HUES64 (cell line): ENCODE data around the gene CLK2.
A peak's percentile ranks its signal among the peaks of the same experiment; 100 is the strongest.
"Not testable (repeated sequence)": the region's sequence is repeated elsewhere in the genome, so short reads cannot be mapped to it uniquely, and the experiment has no call there.

Experiments used
- H3K27ac ChIP-seq: 2 replicates; pipeline ENCODE4 v1.7.0; 2013; ENCODE audit warnings: low read depth, low read length, inconsistent platforms
- H3K27me3 ChIP-seq: 2 replicates; pipeline ENCODE4 v1.6.1; 2013; ENCODE audit warnings: mild to moderate bottlenecking, low read length; ENCODE audit not compliant: insufficient read depth
- H3K36me3 ChIP-seq: 2 replicates; pipeline ENCODE4 v1.6.1; 2013; ENCODE audit warnings: mild to moderate bottlenecking, low read length; ENCODE audit not compliant: insufficient read depth
- H3K4me1 ChIP-seq: 2 replicates; pipeline ENCODE4 v1.6.1; 2013; ENCODE audit warnings: mild to moderate bottlenecking, low read length, moderate library complexity; ENCODE audit not compliant: insufficient read depth
- H3K4me3 ChIP-seq: 2 replicates; pipeline ENCODE4 v1.5.1; 2013; ENCODE audit warnings: mild to moderate bottlenecking, low read length, moderate library complexity
- H3K9ac ChIP-seq: 2 replicates; pipeline ENCODE4 v1.6.1; 2013; ENCODE audit warnings: mild to moderate bottlenecking, low read depth, low read length
- H3K9me3 ChIP-seq: 2 replicates; pipeline ENCODE4 v1.6.1; 2013; ENCODE audit warnings: low read depth, low read length; ENCODE audit not compliant: insufficient read depth
- WGBS: fragments of 150-250, 120-280 bp; methylation state at CpG from one replicate; pipeline ENCODE4 v1.1.7; 2013; ENCODE audit warnings: missing lambda C conversion rate; 5-methylcytosine and 5-hydroxymethylcytosine counted together

The CLK2 gene

DNA sequence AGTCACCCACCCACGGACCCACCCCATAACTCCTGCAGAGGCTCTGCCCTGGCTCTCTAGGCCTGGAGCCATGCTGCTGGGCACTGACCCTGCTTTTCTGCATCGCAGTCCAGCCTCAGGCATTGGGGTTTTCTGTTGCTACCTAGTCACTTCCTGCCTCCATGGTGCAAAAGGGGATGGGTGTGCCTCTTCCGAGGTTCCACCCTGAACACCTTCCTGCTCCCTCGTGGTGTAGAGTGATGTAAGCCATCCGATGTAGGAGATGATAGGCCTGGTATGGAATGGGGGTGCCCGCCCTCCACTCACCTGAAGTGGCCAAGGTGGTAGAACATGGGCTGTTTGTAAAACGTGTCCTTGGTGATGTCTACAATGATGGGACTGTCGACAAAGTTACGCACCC is 37.9 kb downstream of the CLK2 start:
- H3K36me3 ChIP-seq, result peaks cover 16% of the 10 kb centered on the region
- H3K9me3 ChIP-seq, H3K4me1 ChIP-seq, H3K27me3 ChIP-seq, H3K27ac ChIP-seq, H3K9ac ChIP-seq, H3K4me3 ChIP-seq: not testable (repeated sequence)
- WGBS, result 95% methylated on average over 4 of the region's 9 CpGs

DNA sequence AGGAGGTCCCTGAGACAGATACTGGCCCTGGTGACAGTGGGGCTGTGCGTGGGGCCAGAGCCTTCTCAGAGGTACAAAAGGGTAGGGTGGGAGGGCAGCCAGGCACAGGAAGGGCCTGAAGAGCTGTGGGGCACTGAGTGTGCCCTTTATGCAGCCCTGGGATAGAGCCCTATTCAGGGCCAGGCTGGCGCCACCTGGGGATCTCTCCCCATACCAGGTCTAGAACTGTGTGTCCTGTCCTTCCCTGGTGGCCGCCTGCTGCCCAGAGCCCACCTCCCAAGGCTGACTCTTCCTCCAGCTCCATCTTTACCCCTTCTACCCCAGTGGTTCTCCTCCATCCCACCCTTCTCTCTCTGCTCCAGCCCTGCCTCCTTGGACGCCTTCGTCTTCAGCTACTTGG is 39.8 kb downstream of the CLK2 start:
- peaks cover 16% of the 10 kb centered on the region for H3K36me3 ChIP-seq
- WGBS, result 86% methylated on average over 1 of the region's 5 CpGs
- H3K27ac ChIP-seq, H3K4me3 ChIP-seq, H3K4me1 ChIP-seq, H3K9me3 ChIP-seq, H3K27me3 ChIP-seq, H3K9ac ChIP-seq: not testable (repeated sequence)

- not testable (repeated sequence) for H3K27ac ChIP-seq, H3K4me1 ChIP-seq, H3K9me3 ChIP-seq, H3K27me3 ChIP-seq, H3K9ac ChIP-seq, H3K4me3 ChIP-seq
- WGBS, result 91% methylated on average over 12 of the region's 13 CpGs
- peaks cover 13% of the 10 kb centered on the region for H3K36me3 ChIP-seq
These were observed 41.0 kb downstream of the CLK2 start for GRCh38 chr1:155232001-155232978.

GRCh38 chr1:155231302-155231701 is 42.0 kb downstream of the CLK2 start:
- not testable (repeated sequence) for H3K36me3 ChIP-seq
- 78% methylated on average over 3 of the region's 3 CpGs for WGBS

GRCh38 chr1:155228096-155228427 is 45.2 kb downstream of the CLK2 start:
- Histone ChIP-seq H3K27me3 (no peaks in the 10 kb centered on the region), H3K9me3 (no peaks in the 10 kb centered on the region), H3K27ac (peak overlapping the region; percentile 85), H3K9ac (peak overlapping the region; percentile 77), H3K36me3 (peaks cover 4% of the 10 kb centered on the region; the same call in 1 of the 2 replicates), H3K4me3 (peak overlapping the region; percentile 81), H3K4me1 (peaks cover 5% of the 10 kb centered on the region; the same call in 1 of the 2 replicates)
- WGBS, result 76% methylated on average over 9 of the region's 9 CpGs

More at GRCh38 chr1:155231302-155231701, 42.0 kb downstream of the CLK2 start:
- not testable (repeated sequence) for H3K4me3 ChIP-seq, H3K4me1 ChIP-seq, H3K27ac ChIP-seq, H3K27me3 ChIP-seq, H3K9ac ChIP-seq, H3K9me3 ChIP-seq

GRCh38 chr1:155227261-155228095 is 45.8 kb downstream of the CLK2 start:
- H3K27ac ChIP-seq, result peak overlapping the region; percentile 85
- H3K27me3 ChIP-seq, result no peaks in the 10 kb centered on the region
- H3K9me3 ChIP-seq, result no peaks in the 10 kb centered on the region
- peak overlapping the region; percentile 81 for H3K4me3 ChIP-seq
- peaks cover 5% of the 10 kb centered on the region; the same call in 1 of the 2 replicates for H3K4me1 ChIP-seq
- under 1% methylated on average over 42 of the region's 42 CpGs for WGBS
- peak overlapping the region; percentile 92 for H3K9ac ChIP-seq
- peaks cover 4% of the 10 kb centered on the region; the same call in 1 of the 2 replicates for H3K36me3 ChIP-seq

- H3K9ac ChIP-seq, result peak overlapping the region; percentile 92
- peaks cover 4% of the 10 kb centered on the region; the same call in 1 of the 2 replicates for H3K36me3 ChIP-seq
- H3K9me3 ChIP-seq, result no peaks in the 10 kb centered on the region
- no peaks in the 10 kb centered on the region for H3K27me3 ChIP-seq
- peak overlapping the region; percentile 81 for H3K4me3 ChIP-seq
- H3K27ac ChIP-seq, result peak overlapping the region; percentile 84
- H3K4me1 ChIP-seq, result peaks cover 5% of the 10 kb centered on the region; the same call in 1 of the 2 replicates
- under 1% methylated on average over 18 of the region's 19 CpGs for WGBS
These were observed 46.4 kb downstream of the CLK2 start for GRCh38 chr1:155226910-155227260.

- H3K27ac ChIP-seq, result peak overlapping the region; percentile 84
- peak overlapping the region; percentile 81 for H3K4me3 ChIP-seq
- H3K4me1 ChIP-seq, result peaks cover 5% of the 10 kb centered on the region; the same call in 1 of the 2 replicates
- WGBS, result under 1% methylated on average over 7 of the region's 7 CpGs
- no peaks in the 10 kb centered on the region for H3K9me3 ChIP-seq
- no peaks in the 10 kb centered on the region for H3K27me3 ChIP-seq
- H3K9ac ChIP-seq, result peak overlapping the region; percentile 92
- peaks cover 4% of the 10 kb centered on the region; the same call in 1 of the 2 replicates for H3K36me3 ChIP-seq
These were observed 47.0 kb downstream of the CLK2 start for GRCh38 chr1:155226188-155226909.

DNA sequence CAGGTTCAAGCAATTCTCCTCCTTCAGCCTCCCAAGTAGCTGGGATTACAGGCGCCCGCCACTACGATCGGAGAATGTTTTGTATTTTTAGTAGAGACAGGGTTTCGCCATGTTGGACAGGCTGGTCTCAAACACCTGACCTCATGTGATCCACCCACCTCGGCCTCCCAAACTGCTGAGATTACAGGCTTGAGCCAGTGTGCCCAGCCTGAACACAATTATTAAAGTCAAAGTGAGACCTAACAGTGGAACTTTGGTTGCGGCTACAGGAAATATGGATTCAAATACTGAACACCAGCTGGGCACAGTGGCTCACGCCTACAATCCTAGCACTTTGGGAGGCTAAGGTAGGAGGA is 47.9 kb downstream of the CLK2 start:
- not testable (repeated sequence) for H3K9me3 ChIP-seq, H3K27ac ChIP-seq, H3K4me3 ChIP-seq

DNA sequence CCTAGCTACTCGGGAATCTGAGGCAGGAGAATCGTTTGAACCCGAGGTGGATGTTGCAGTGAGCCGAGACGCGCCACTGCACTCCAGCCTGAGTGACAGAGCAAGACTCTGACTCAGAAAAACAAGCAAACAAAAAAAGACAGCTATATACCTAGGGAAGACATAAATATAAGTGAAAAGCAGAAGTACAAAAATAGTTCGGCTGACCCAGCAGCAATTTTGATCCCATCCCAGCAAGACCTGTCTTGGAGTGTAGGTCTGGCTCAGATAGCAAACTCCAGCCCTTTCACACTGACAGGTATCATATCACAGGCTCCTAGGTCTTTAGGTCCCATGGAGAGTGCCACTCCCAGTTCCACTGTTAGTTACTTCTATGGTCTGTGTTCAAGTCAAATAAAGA is 50.3 kb downstream of the CLK2 start:
- no peak overlapping the region for H3K27ac ChIP-seq
- WGBS, result 93% methylated on average over 7 of the region's 7 CpGs
- no peaks in the 10 kb centered on the region for H3K9me3 ChIP-seq
- H3K4me3 ChIP-seq, result no peak overlapping the region
- peaks cover 4% of the 10 kb centered on the region; the same call in 1 of the 2 replicates for H3K36me3 ChIP-seq
- peaks cover 8% of the 10 kb centered on the region; the same call in 1 of the 2 replicates for H3K4me1 ChIP-seq
- no peaks in the 10 kb centered on the region for H3K27me3 ChIP-seq
- no peak overlapping the region for H3K9ac ChIP-seq

More for the DNA sequence above, 47.9 kb downstream of the CLK2 start:
- WGBS, result 96% methylated on average over 8 of the region's 8 CpGs
- not testable (repeated sequence) for H3K4me1 ChIP-seq, H3K27me3 ChIP-seq, H3K36me3 ChIP-seq, H3K9ac ChIP-seq
